LNCAP (cell line): ENCODE measurements around the gene EEF1G.
A peak's percentile ranks its signal among the peaks of the same experiment; 100 is the strongest.

Experiments used
- CTCF ChIP-seq: fragments of 450-650 bp; IDR thresholded peaks from 2 replicates; pipeline ENCODE4 v1.5.1; 2017; ENCODE audit warnings: mild to moderate bottlenecking

Gene EEF1G

GRCh38 chr11:62612366-62613290 is 38.9 kb upstream of the EEF1G start, which contains the start of the genes EML3 and ROM1:
TSS of gene EML3 (minus strand) at chr11:62612775. CDS start at chr11:62612457, 318 bp downstream.
TSS of gene ROM1 (plus strand) at chr11:62613257. CDS start at chr11:62613282, 25 bp downstream.
- TF ChIP-seq CTCF, result peak; percentile 83

- no peak for TF ChIP-seq CTCF
These were observed 38.1 kb upstream of the EEF1G start for GRCh38 chr11:62611705-62612365.

- TF ChIP-seq CTCF, result no peak
These were observed 37.4 kb upstream of the EEF1G start for GRCh38 chr11:62610814-62611704.

- no peak for TF ChIP-seq CTCF
These were observed 36.7 kb upstream of the EEF1G start for GRCh38 chr11:62610403-62610802.

- TF ChIP-seq CTCF, result no peak
These were observed 35.1 kb upstream of the EEF1G start for GRCh38 chr11:62608776-62609175.

- no peak for TF ChIP-seq CTCF
These were observed 34.0 kb upstream of the EEF1G start for GRCh38 chr11:62607714-62608113.

GRCh38 chr11:62605902-62606301 is 32.2 kb upstream of the EEF1G start:
- no peak for TF ChIP-seq CTCF
